Brain microvascular endothelial cell (primary cell): ENCODE results near the gene APPBP2.
A peak's percentile ranks its signal among the peaks of the same experiment; 100 is the strongest.

Source experiments
- DNase-seq: peaks from one replicate; pipeline ENCODE4 v3.0.0-alpha.2; 2020
- H3K27ac ChIP-seq: fragments of 250-450 bp; sonication (Bioruptor Pico); 2 replicates; pipeline ENCODE4 v1.5.1; 2020; ENCODE audit warnings: mild to moderate bottlenecking, moderate library complexity
- H3K27me3 ChIP-seq: fragments of 250-450 bp; sonication (Bioruptor Pico); replicated peaks from 2 replicates; pipeline ENCODE4 v1.5.1; 2020; ENCODE audit warnings: mild to moderate bottlenecking
- H3K36me3 ChIP-seq: fragments of 250-450 bp; sonication (Bioruptor Pico); replicated peaks from 2 replicates; pipeline ENCODE4 v1.5.1; 2020; ENCODE audit warnings: mild to moderate bottlenecking
- H3K4me3 ChIP-seq: 2 replicates; pipeline ENCODE4 v1.5.1; 2011; ENCODE audit warnings: low read depth, mild to moderate bottlenecking, control low read depth, low read length, moderate library complexity
- in situ Hi-C: cut with HindIII; loops from 2 replicates; pipeline ENCODE4 v1.10.0; 2017; ENCODE audit warnings: low sequenced_read_pairs, low pct_ligation_motif_present
- TF ChIP-seq, protein P1 (sequence below): IDR thresholded peaks from 2 replicates; pipeline ENCODE4 v1.5.1; 2011; ENCODE audit warnings: low read depth, mild to moderate bottlenecking, moderate library complexity, low read length, control low read depth, inconsistent platforms; ENCODE audit errors: missing control alignments

APPBP2 gene

DNA sequence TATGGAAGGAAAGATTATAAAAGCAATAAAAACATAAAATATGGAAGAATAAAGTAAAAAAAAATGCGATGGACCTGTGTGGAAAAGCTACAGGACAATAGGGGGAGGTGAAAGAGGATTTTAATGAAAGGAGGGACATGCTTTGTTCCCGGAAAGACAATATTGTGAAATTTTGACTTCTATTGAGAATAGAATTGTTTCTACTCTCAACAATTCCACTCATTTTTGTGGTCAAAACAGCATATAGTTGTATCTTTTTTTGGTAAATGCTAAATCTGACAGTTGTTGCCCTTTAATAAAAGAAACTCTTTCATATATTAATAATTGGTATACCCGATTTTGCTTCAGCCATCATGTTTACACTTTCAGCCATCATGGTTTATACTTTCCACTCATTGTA, 22.9 kb upstream of the APPBP2 start:
- in situ Hi-C loops: no loop called here
- H3K4me3 ChIP-seq: no peak overlapping the region
- no peak overlapping the region for H3K27ac ChIP-seq
- TF ChIP-seq, protein P1, sequence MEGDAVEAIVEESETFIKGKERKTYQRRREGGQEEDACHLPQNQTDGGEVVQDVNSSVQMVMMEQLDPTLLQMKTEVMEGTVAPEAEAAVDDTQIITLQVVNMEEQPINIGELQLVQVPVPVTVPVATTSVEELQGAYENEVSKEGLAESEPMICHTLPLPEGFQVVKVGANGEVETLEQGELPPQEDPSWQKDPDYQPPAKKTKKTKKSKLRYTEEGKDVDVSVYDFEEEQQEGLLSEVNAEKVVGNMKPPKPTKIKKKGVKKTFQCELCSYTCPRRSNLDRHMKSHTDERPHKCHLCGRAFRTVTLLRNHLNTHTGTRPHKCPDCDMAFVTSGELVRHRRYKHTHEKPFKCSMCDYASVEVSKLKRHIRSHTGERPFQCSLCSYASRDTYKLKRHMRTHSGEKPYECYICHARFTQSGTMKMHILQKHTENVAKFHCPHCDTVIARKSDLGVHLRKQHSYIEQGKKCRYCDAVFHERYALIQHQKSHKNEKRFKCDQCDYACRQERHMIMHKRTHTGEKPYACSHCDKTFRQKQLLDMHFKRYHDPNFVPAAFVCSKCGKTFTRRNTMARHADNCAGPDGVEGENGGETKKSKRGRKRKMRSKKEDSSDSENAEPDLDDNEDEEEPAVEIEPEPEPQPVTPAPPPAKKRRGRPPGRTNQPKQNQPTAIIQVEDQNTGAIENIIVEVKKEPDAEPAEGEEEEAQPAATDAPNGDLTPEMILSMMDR: no peak
- no peaks in the 10 kb centered on the region for H3K27me3 ChIP-seq
- no peaks in the 10 kb centered on the region for H3K36me3 ChIP-seq
- no peak for DNase-seq

DNA sequence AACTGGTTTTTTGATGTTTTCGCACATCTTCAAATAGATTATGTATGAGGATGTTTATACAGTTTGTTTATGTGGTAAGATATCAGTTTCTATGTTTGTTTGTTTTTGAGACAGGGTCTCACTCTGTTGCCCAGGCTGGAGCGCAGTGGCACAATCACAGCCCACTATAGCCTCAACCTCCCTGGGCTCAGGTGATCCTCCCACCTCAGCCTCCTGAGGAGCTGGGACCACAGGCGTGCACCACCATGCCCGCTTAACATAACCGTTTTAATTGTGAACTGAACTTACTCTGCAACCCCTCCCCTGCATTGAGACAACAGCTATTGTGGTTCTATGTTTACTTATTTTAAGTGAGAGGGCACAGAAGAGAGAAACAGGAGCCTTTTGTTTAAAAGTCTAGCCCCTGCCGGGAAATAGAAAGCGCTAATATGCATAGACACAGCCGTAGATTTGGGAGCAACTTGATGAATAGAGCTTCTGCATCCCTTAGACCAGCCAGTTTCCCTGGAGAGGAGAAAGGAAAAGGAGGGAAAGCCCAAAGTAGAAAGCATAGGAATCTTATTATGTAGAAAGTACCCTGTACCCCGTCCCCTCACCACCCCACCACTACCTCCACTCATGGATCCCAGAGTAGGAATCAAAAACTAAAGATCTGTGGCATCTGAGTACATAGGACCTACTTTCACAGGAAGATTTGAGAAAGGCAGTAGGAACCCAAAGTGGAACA, 19.6 kb upstream of the APPBP2 start:
- H3K36me3 ChIP-seq: no peaks in the 10 kb centered on the region
- TF ChIP-seq, protein P1: no peak

DNA sequence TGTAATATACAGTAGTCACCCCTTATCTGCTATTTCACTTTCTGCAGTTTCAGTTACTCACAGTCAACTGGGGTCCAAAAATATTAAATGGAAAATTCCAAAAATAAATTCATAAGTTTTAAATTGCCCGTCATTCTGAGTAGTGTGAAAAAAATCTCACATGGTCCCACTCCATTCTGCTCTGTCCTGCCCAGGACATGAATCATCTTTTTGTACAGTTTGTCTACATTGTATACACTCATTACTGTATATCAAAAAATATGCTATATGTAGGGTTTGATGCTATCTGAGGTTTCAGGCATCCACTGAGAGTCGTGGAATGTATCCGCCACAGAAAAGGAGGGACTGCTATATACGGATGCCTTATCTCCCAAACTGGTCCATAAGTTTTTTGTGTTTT, 16.0 kb upstream of the APPBP2 start:
- TF ChIP-seq, protein P1: no peak
- no peaks in the 10 kb centered on the region for H3K27me3 ChIP-seq
- peak; percentile 16 for DNase-seq
- H3K36me3 ChIP-seq: no peaks in the 10 kb centered on the region
- H3K4me3 ChIP-seq: no peak overlapping the region
- no peak overlapping the region for H3K27ac ChIP-seq
- in situ Hi-C loops: no loop called here

More for the DNA sequence above, 19.6 kb upstream of the APPBP2 start:
- no peak for DNase-seq
- in situ Hi-C loops: no loop called here
- H3K27ac ChIP-seq: no peak overlapping the region
- H3K4me3 ChIP-seq: no peak overlapping the region
- H3K27me3 ChIP-seq: no peaks in the 10 kb centered on the region

DNA sequence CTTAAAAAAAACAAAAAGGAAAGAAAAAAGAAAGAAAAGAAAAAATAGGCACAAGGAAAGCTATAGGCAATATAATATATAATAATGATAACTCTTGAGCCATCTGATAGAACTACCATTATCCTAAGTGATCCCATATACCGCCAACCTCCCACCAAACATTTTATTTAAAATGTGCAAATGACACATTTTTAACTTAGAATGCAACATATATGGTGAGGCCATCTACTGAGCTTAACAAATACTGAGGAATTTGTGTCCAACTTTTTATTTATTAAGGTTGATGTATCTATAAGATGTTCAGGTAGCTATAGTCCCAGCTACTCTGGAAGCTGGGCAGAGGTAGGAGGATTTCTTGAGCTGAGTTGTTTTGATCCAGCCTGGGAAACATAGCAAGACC, 14.4 kb upstream of the APPBP2 start:
- Histone ChIP-seq H3K27me3 (no peaks in the 10 kb centered on the region), H3K27ac (no peak overlapping the region), H3K4me3 (no peak overlapping the region), H3K36me3 (no peaks in the 10 kb centered on the region)
- TF ChIP-seq, protein P1: no peak
- in situ Hi-C loops: no loop called here
- DNase-seq: no peak

DNA sequence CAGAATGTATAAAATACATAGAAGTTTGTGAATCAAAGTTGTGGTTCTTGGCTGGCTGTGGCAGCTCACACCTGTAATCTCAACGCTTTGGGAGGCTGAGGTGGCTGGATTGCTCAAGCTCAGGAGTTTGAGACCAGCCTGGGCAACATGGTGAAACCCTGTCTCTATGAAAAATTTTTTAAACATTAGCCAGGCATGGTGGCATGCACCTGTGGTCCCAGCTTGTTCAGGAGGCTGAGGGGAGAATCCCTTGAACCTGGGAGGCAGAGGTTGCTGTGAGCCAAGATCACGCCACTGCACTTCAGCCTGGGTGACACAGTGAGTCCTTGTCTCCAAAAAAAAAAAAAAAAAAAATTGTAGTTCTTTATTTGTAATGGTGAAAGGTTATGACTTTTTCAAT, 13.8 kb upstream of the APPBP2 start:
- no peaks in the 10 kb centered on the region for H3K27me3 ChIP-seq
- H3K27ac ChIP-seq: no peak overlapping the region
- TF ChIP-seq, protein P1: no peak
- H3K36me3 ChIP-seq: no peaks in the 10 kb centered on the region
- in situ Hi-C loops: no loop called here
- no peak overlapping the region for H3K4me3 ChIP-seq
- DNase-seq: no peak

DNA sequence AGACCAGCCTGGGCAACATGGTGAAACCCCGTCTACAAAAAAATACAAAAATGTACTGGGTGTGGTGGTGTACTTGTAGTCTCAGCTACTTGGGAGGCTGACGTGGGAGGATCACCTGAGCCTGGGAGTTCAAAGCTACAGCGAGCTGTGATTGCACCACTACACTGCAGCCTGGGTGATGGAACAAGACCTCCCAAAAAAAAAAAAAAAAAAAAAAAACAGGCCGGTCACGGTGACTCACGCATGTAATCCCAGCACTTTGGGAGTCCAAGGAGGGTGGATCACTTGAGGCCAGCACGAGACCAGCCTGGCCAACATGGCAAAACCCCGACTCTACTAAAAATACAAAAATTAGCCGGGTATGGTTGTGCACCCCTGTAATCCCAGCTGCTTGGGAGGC, 12.7 kb upstream of the APPBP2 start:
- in situ Hi-C loops: no loop called here
- no peaks in the 10 kb centered on the region for H3K27me3 ChIP-seq
- no peak overlapping the region for H3K27ac ChIP-seq
- H3K4me3 ChIP-seq: no peak overlapping the region
- no peak for DNase-seq
- TF ChIP-seq, protein P1: no peak
- no peaks in the 10 kb centered on the region for H3K36me3 ChIP-seq
